ENCODE results near the gene ETHE1.

DNA sequence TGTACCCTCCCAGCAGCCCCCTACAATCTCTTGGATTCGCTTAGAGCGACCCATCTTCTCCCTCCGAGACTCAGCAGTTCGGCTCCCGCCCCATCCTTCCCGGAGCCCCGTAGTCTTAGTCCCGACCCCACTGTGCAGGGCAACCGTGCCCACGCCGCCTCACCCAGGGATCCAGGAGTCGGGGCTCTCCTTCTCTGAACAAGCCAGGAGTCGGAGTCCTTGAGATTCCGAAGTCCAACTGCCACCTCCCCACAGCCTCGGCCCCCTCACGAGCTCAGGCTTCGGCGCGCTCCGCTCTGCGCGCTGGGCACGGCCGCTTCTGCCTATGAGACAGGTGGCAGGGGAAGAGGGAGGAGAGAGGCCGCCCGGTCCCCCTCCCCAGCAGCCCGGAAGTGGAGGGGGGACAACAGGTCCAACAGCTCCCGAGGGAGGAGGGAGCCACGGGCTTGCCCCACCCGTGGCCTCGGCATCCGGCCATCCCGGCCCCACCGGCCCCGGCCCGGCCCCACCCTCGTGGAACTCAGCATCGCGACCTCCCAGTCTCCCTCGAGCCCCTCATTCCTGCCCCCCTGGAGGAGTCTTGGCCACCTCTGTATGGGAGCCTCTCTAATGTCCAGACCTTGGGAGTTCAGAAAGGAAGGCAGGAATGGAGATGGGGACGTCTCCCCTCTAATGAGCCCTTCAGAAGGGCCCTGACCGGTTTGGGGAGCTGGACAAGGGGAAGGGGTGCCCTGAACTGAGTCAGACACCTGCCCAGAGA lies 22.4 kb downstream of the ETHE1 start, which contains the start of gene PHLDB3:
- TF ChIP-seq, protein P1, sequence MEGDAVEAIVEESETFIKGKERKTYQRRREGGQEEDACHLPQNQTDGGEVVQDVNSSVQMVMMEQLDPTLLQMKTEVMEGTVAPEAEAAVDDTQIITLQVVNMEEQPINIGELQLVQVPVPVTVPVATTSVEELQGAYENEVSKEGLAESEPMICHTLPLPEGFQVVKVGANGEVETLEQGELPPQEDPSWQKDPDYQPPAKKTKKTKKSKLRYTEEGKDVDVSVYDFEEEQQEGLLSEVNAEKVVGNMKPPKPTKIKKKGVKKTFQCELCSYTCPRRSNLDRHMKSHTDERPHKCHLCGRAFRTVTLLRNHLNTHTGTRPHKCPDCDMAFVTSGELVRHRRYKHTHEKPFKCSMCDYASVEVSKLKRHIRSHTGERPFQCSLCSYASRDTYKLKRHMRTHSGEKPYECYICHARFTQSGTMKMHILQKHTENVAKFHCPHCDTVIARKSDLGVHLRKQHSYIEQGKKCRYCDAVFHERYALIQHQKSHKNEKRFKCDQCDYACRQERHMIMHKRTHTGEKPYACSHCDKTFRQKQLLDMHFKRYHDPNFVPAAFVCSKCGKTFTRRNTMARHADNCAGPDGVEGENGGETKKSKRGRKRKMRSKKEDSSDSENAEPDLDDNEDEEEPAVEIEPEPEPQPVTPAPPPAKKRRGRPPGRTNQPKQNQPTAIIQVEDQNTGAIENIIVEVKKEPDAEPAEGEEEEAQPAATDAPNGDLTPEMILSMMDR (IDR thresholded peaks at IDR 0.05) = no peak
- no peak for TF ChIP-seq POLR2A (IDR thresholded peaks at IDR 0.05)
- no peak for TF ChIP-seq EP300 (IDR thresholded peaks at IDR 0.05)
